A549 (cell line): ENCODE results near the gene SEPTIN7.

Experiments
- TF ChIP-seq, protein P1 (sequence below): fragments of >200 bp; sonication (Bioruptor Twin); formaldehyde crosslinking; IDR thresholded peaks from 3 replicates; pipeline ENCODE4 v1.5.1; 2016
- TF ChIP-seq, protein P2 (sequence below): IDR thresholded peaks from 2 replicates; pipeline ENCODE4 v1.6.1; 2012
- TF ChIP-seq, protein P3 (sequence below): fragments of >200 bp; sonication (Bioruptor Twin); formaldehyde crosslinking; IDR thresholded peaks from 3 replicates; pipeline ENCODE4 v1.6.1; 2016

DNA sequence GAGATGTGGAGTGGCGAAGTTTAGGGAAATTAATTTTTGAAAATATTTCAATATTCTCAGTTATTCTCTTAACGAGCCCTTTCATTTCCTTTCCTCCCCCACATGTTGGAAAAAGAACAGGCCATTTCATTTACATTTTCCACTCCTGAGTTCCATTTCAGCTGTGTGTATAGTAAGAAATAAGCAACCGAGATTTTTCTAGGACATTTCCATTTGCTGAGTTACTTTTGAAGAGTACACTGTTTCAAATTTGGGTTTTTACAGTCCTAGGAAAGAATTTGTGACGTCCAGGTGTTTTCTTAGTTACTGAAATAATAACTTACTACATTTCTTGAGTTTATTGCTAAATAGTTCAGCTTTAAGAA lies 1.2 kb downstream of the SEPTIN7 start:
- TF ChIP-seq, protein P1, sequence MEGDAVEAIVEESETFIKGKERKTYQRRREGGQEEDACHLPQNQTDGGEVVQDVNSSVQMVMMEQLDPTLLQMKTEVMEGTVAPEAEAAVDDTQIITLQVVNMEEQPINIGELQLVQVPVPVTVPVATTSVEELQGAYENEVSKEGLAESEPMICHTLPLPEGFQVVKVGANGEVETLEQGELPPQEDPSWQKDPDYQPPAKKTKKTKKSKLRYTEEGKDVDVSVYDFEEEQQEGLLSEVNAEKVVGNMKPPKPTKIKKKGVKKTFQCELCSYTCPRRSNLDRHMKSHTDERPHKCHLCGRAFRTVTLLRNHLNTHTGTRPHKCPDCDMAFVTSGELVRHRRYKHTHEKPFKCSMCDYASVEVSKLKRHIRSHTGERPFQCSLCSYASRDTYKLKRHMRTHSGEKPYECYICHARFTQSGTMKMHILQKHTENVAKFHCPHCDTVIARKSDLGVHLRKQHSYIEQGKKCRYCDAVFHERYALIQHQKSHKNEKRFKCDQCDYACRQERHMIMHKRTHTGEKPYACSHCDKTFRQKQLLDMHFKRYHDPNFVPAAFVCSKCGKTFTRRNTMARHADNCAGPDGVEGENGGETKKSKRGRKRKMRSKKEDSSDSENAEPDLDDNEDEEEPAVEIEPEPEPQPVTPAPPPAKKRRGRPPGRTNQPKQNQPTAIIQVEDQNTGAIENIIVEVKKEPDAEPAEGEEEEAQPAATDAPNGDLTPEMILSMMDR: no peak
- TF ChIP-seq, protein P2, sequence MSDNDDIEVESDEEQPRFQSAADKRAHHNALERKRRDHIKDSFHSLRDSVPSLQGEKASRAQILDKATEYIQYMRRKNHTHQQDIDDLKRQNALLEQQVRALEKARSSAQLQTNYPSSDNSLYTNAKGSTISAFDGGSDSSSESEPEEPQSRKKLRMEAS: no peak
- TF ChIP-seq, protein P3, sequence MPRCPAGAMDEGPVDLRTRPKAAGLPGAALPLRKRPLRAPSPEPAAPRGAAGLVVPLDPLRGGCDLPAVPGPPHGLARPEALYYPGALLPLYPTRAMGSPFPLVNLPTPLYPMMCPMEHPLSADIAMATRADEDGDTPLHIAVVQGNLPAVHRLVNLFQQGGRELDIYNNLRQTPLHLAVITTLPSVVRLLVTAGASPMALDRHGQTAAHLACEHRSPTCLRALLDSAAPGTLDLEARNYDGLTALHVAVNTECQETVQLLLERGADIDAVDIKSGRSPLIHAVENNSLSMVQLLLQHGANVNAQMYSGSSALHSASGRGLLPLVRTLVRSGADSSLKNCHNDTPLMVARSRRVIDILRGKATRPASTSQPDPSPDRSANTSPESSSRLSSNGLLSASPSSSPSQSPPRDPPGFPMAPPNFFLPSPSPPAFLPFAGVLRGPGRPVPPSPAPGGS: no peak
